Inflammatory macrophage treated with lipopolysaccharide for 1 hour (primary cell): ENCODE results near the gene SEMA6D.

ENCODE experiments used
- DNase-seq, 2 donors: peaks; one replicate each; pipeline ENCODE4 v3.0.0-alpha.2; 2020 to 2022

SEMA6D gene

GRCh38 chr15:47717036-47717612 is at the start of gene SEMA6D:
Gene SEMA6D, plus strand, starts transcription at chr15:47717505. Its CDS starts 42,294 bp downstream, at chr15:47759799.
- DNase-seq, result no peak

- DNase-seq, result no peak
Measured at GRCh38 chr15:47669221-47669620, 48.1 kb upstream of the SEMA6D start.

- no peak for DNase-seq
Measured at GRCh38 chr15:47670365-47670764, 46.9 kb upstream of the SEMA6D start.

- no peak for DNase-seq
Measured at GRCh38 chr15:47673232-47673761, 44.0 kb upstream of the SEMA6D start.

- no peak for DNase-seq
Measured at GRCh38 chr15:47674586-47675232, 42.6 kb upstream of the SEMA6D start.

- DNase-seq, result no peak
Measured at GRCh38 chr15:47675735-47676134, 41.6 kb upstream of the SEMA6D start.

- no peak for DNase-seq
Measured at GRCh38 chr15:47678040-47678439, 39.3 kb upstream of the SEMA6D start.

- no peak for DNase-seq
Measured at GRCh38 chr15:47682661-47683060, 34.6 kb upstream of the SEMA6D start.

GRCh38 chr15:47685141-47685870 is 32.0 kb upstream of the SEMA6D start:
- no peak for DNase-seq

GRCh38 chr15:47688573-47689086 is 28.7 kb upstream of the SEMA6D start:
- no peak for DNase-seq

GRCh38 chr15:47689660-47690059 is 27.6 kb upstream of the SEMA6D start:
- no peak for DNase-seq

- no peak for DNase-seq
Measured at GRCh38 chr15:47691882-47692281, 25.4 kb upstream of the SEMA6D start.

- DNase-seq, result no peak
Measured at GRCh38 chr15:47696351-47696750, 21.0 kb upstream of the SEMA6D start.

- no peak for DNase-seq
Measured at GRCh38 chr15:47705281-47705997, 11.9 kb upstream of the SEMA6D start.

- no peak for DNase-seq
Measured at GRCh38 chr15:47707391-47707790, 9.9 kb upstream of the SEMA6D start.

GRCh38 chr15:47708161-47708980 is 8.9 kb upstream of the SEMA6D start:
- peak; percentile 10 to 25 for DNase-seq

- no peak for DNase-seq
Measured at GRCh38 chr15:47711655-47712054, 5.7 kb upstream of the SEMA6D start.

GRCh38 chr15:47715402-47715801 is 1.9 kb upstream of the SEMA6D start:
- no peak for DNase-seq

GRCh38 chr15:47715856-47716445 is 1.4 kb upstream of the SEMA6D start:
- no peak for DNase-seq

- DNase-seq, result no peak
Measured at GRCh38 chr15:47716516-47716915, 789 bp upstream of the SEMA6D start.
